Activated T-cell treated with anti-CD3 and anti-CD28 coated beads for 4 hours (primary cell): ENCODE results near the gene CYGB.

Source experiments
- DNase-seq: peaks from one replicate; pipeline ENCODE4 v3.0.0-alpha.2; 2020

Gene CYGB

GRCh38 chr17:76537578-76538280, at the start of gene CYGB:
Gene CYGB, minus strand, starts transcription at chr17:76537709. Its CDS starts 167 bp downstream, at chr17:76537542.
- no peak for DNase-seq

- no peak for DNase-seq
These were observed 49.4 kb upstream of the CYGB start for GRCh38 chr17:76586741-76587487.

- DNase-seq = no peak
These were observed 48.4 kb upstream of the CYGB start, which contains the start of gene ST6GALNAC2 for GRCh38 chr17:76585649-76586593. Gene ST6GALNAC2, minus strand, starts transcription at chr17:76585860. Its CDS starts 52 bp downstream, at chr17:76585808.

- no peak for DNase-seq
These were observed 47.6 kb upstream of the CYGB start for GRCh38 chr17:76585033-76585648.

GRCh38 chr17:76584427-76585032, 47.0 kb upstream of the CYGB start:
- DNase-seq = no peak

GRCh38 chr17:76582660-76583059, 45.2 kb upstream of the CYGB start:
- no peak for DNase-seq

- no peak for DNase-seq
These were observed 44.0 kb upstream of the CYGB start for GRCh38 chr17:76581515-76581914.

GRCh38 chr17:76579281-76579680, 41.8 kb upstream of the CYGB start:
- no peak for DNase-seq

GRCh38 chr17:76578376-76578775, 40.9 kb upstream of the CYGB start:
- no peak for DNase-seq

GRCh38 chr17:76577876-76578275, 40.4 kb upstream of the CYGB start:
- DNase-seq = no peak

GRCh38 chr17:76576189-76576588, 38.7 kb upstream of the CYGB start:
- DNase-seq = no peak

- no peak for DNase-seq
These were observed 38.1 kb upstream of the CYGB start for GRCh38 chr17:76575570-76575969.

GRCh38 chr17:76574166-76574565, 36.7 kb upstream of the CYGB start:
- no peak for DNase-seq

GRCh38 chr17:76573096-76573495, 35.6 kb upstream of the CYGB start:
- DNase-seq = no peak

GRCh38 chr17:76572201-76572910, 34.8 kb upstream of the CYGB start:
- DNase-seq = no peak

- DNase-seq = no peak
These were observed 33.5 kb upstream of the CYGB start for GRCh38 chr17:76570877-76571471.

GRCh38 chr17:76570457-76570856, 32.9 kb upstream of the CYGB start:
- no peak for DNase-seq

- DNase-seq = no peak
These were observed 32.2 kb upstream of the CYGB start for GRCh38 chr17:76569607-76570279.

GRCh38 chr17:76568811-76569221, 31.3 kb upstream of the CYGB start:
- no peak for DNase-seq

GRCh38 chr17:76567634-76568432, 30.3 kb upstream of the CYGB start:
- DNase-seq = no peak
